HTR-8/SVneo (cell line): ENCODE results near the gene PPM1E.
"Not testable (repeated sequence)": the region's sequence is repeated elsewhere in the genome, so short reads cannot be mapped to it uniquely, and the experiment has no call there.

Experiments used
- DNase-seq: peaks from one replicate; pipeline ENCODE4 v3.0.0; 2011; ENCODE audit warnings: low spot score, mixed read lengths; ENCODE audit not compliant: insufficient read length
- FAIRE-seq: peaks from 2 replicates; lab custom pipeline; 2011; peaks lifted over from hg19 to GRCh38; lab: Jason Lieb, UNC

The PPM1E gene

GRCh38 chr17:58831780-58832179 is 76.1 kb downstream of the PPM1E start:
- FAIRE-seq, result no peak
- no peak for DNase-seq

GRCh38 chr17:58832514-58832913 is 76.9 kb downstream of the PPM1E start:
- no peak for FAIRE-seq
- no peak for DNase-seq

- DNase-seq, result no peak
These were observed 82.0 kb downstream of the PPM1E start for GRCh38 chr17:58837699-58838098.

GRCh38 chr17:58840820-58841612 is 85.4 kb downstream of the PPM1E start:
- DNase-seq, result no peak
- peak; percentile 33 for FAIRE-seq

More at GRCh38 chr17:58837699-58838098, 82.0 kb downstream of the PPM1E start:
- FAIRE-seq, result peak; percentile 9

- not testable (repeated sequence) for FAIRE-seq, DNase-seq
These were observed 90.8 kb downstream of the PPM1E start for GRCh38 chr17:58846413-58846812.

GRCh38 chr17:58850106-58850505 is 94.5 kb downstream of the PPM1E start:
- FAIRE-seq, DNase-seq: not testable (repeated sequence)

- FAIRE-seq (no peak), DNase-seq (no peak)
These were observed 109.6 kb downstream of the PPM1E start for GRCh38 chr17:58865301-58865700.

- DNase-seq (peak; percentile 28), FAIRE-seq (no peak)
These were observed 115.1 kb downstream of the PPM1E start for GRCh38 chr17:58870747-58871146.

- FAIRE-seq (peak; percentile 28), DNase-seq (no peak)
These were observed 118.3 kb downstream of the PPM1E start for GRCh38 chr17:58873926-58874325.

GRCh38 chr17:58875261-58875660 is 119.6 kb downstream of the PPM1E start:
- FAIRE-seq, result no peak
- no peak for DNase-seq

- FAIRE-seq (no peak), DNase-seq (no peak)
These were observed 128.5 kb downstream of the PPM1E start for GRCh38 chr17:58884161-58884560.

- FAIRE-seq (peak; percentile 52), DNase-seq (no peak)
These were observed 130.9 kb downstream of the PPM1E start for GRCh38 chr17:58886514-58886913.

GRCh38 chr17:58889928-58890327 is 134.3 kb downstream of the PPM1E start:
- FAIRE-seq (no peak), DNase-seq (no peak)

GRCh38 chr17:58899191-58899590 is 143.5 kb downstream of the PPM1E start:
- no peak for DNase-seq
- FAIRE-seq, result peak; percentile 9

GRCh38 chr17:58902322-58902721 is 146.7 kb downstream of the PPM1E start:
- FAIRE-seq (no peak), DNase-seq (no peak)

GRCh38 chr17:58911741-58912343 is 156.2 kb downstream of the PPM1E start:
- DNase-seq (no peak), FAIRE-seq (no peak)

GRCh38 chr17:58913552-58913951 is 157.9 kb downstream of the PPM1E start:
- no peak for DNase-seq
- FAIRE-seq, result no peak

- FAIRE-seq (no peak), DNase-seq (no peak)
These were observed 158.5 kb downstream of the PPM1E start for GRCh38 chr17:58913971-58914769.

- DNase-seq (no peak), FAIRE-seq (no peak)
These were observed 161.6 kb downstream of the PPM1E start for GRCh38 chr17:58917228-58917627.

- no peak for FAIRE-seq
- DNase-seq, result no peak
These were observed 162.4 kb downstream of the PPM1E start for GRCh38 chr17:58918072-58918471.

- DNase-seq (no peak), FAIRE-seq (no peak)
These were observed 163.2 kb downstream of the PPM1E start for GRCh38 chr17:58918884-58919283.
